ENCODE results near the gene KCNJ2. TPM values are rescaled to one million over a fixed set of nuclear protein-coding genes. Genes with fewer than 3 reads are reported as not detected.

The KCNJ2 gene
- total and polyA plus RNA-seq, 4 donors = 6.4 to 12.7 (median 8.2) TPM

DNA sequence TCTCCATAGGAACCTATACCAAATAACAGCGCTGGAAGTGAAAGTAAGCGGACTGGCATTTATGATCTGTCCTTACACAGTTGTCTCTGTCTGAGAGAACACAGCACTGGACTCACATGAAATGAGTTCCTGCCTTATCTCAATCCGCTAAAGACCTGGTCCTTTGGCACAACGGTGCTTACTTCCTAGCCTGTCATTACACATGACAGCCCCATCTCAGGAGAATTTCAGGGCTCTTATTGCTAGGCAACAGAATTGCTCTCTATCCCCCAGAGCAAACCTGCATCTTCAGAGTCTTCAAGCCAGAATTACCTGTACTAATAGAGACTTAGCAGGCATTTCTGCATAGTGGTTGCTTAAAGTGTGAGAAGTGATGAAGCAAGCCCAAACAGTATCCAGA is 4.3 kb downstream of the KCNJ2 start:
- no peak overlapping the region for H3K9ac ChIP-seq (ENCODE audit: insufficient read depth in 1 of 2, low read length in 2 of 2)
- 77 to 84% methylated on average over 4 of the region's 4 CpGs for WGBS, 2 donors
- H3K9me3 ChIP-seq (ENCODE audit: control insufficient read depth in 4 of 4, insufficient read depth in 3 of 4, low read length in 3 of 4) = peaks cover 0 to 4% (median 0%) of the 10 kb centered on the region in 4 donors
- H3K4me1 ChIP-seq (ENCODE audit: control insufficient read depth in 5 of 5, insufficient read depth in 5 of 5, low read length in 5 of 5) = peaks cover 0 to 13% (median 4%) of the 10 kb centered on the region in 5 donors
- peak overlapping the region in 1 of 2 donors; percentile 86 for H3K27ac ChIP-seq (ENCODE audit: low read depth in 1 of 2, low read length in 1 of 2)
- ATAC-seq (ENCODE audit: insufficient read depth, low FRiP score) (no peak), DNase-seq (no peak)
- TF ChIP-seq, protein P1, sequence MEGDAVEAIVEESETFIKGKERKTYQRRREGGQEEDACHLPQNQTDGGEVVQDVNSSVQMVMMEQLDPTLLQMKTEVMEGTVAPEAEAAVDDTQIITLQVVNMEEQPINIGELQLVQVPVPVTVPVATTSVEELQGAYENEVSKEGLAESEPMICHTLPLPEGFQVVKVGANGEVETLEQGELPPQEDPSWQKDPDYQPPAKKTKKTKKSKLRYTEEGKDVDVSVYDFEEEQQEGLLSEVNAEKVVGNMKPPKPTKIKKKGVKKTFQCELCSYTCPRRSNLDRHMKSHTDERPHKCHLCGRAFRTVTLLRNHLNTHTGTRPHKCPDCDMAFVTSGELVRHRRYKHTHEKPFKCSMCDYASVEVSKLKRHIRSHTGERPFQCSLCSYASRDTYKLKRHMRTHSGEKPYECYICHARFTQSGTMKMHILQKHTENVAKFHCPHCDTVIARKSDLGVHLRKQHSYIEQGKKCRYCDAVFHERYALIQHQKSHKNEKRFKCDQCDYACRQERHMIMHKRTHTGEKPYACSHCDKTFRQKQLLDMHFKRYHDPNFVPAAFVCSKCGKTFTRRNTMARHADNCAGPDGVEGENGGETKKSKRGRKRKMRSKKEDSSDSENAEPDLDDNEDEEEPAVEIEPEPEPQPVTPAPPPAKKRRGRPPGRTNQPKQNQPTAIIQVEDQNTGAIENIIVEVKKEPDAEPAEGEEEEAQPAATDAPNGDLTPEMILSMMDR (IDR thresholded peaks at IDR 0.05; ENCODE audit: control extremely low read depth, extremely low read depth) = no peak
- no peak overlapping the region for H3K4me3 ChIP-seq
- peaks cover 3 to 9% (median 6%) of the 10 kb centered on the region in 4 donors for H3K36me3 ChIP-seq (ENCODE audit: control insufficient read depth in 4 of 4, insufficient read depth in 4 of 4, low read length in 4 of 4)
- peaks cover 0 to 24% (median 2%) of the 10 kb centered on the region in 3 donors for H3K27me3 ChIP-seq (ENCODE audit: control insufficient read depth in 3 of 3, insufficient read depth in 3 of 3, low read length in 2 of 3)

DNA sequence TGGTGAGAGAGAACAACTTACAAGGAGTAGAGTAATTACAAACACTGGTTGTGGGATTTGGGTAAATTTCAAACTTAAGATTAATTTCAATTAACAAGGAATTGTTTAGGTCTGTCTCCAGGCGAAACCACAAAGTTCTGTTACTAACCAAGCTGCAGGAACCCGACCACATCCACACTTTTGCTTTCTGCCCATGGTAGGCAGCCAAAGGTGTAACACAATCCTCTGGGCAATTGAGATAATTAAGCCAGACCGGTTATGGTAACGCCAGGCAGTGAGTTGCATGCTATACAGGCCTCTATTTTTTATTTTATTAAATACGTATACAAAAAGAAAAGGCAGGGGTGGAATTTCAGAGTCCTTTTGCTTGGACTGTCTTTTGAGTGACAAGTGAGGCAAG is 12.0 kb downstream of the KCNJ2 start:
- peaks cover 0 to 2% (median under 1%) of the 10 kb centered on the region in 4 donors for H3K36me3 ChIP-seq (ENCODE audit: control insufficient read depth in 4 of 4, insufficient read depth in 4 of 4, low read length in 4 of 4)
- no peak for ATAC-seq (ENCODE audit: insufficient read depth, low FRiP score)
- peak overlapping the region in 1 of 2 donors; percentile 72 for H3K27ac ChIP-seq (ENCODE audit: low read depth in 1 of 2, low read length in 1 of 2)
- no peak overlapping the region for H3K4me3 ChIP-seq
- 76 to 88% methylated on average over 5 of the region's 5 CpGs for whole genome bisulfite sequencing, 2 donors
- peaks cover 0 to 2% (median 0%) of the 10 kb centered on the region in 4 donors for H3K9me3 ChIP-seq (ENCODE audit: control insufficient read depth in 4 of 4, insufficient read depth in 3 of 4, low read length in 3 of 4)
- TF ChIP-seq, protein P1 (IDR thresholded peaks at IDR 0.05; ENCODE audit: control extremely low read depth, extremely low read depth) = no peak
- no peak for DNase-seq
- no peak overlapping the region for H3K9ac ChIP-seq (ENCODE audit: insufficient read depth in 1 of 2, low read length in 2 of 2)
- peaks cover 0 to 17% (median 0%) of the 10 kb centered on the region in 5 donors for H3K4me1 ChIP-seq (ENCODE audit: control insufficient read depth in 5 of 5, insufficient read depth in 5 of 5, low read length in 5 of 5)
- no peaks in the 10 kb centered on the region for H3K27me3 ChIP-seq (ENCODE audit: control insufficient read depth in 3 of 3, insufficient read depth in 3 of 3, low read length in 2 of 3)

DNA sequence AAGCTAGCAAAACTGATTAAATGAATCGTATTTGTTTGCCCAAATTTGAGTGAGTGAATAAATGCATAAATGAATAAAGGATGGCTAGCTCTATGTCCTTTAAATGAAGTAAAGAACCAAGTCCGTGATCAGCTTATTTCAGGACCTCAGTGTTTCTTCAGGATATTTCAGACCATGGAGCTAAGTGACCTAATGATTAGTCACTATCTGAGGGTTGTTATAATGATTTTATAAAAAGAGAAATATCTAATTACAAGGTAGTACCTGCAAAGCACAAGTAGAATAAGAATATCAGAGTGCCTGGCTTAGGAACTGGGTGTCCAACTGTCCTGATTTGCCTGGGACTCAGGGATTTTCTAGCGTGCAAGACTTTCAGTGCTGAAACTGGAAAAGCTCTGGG is 12.5 kb downstream of the KCNJ2 start:
- H3K4me1 ChIP-seq (ENCODE audit: control insufficient read depth in 5 of 5, insufficient read depth in 5 of 5, low read length in 5 of 5) = peaks cover 0 to 17% (median 0%) of the 10 kb centered on the region in 5 donors
- DNase-seq (no peak), ATAC-seq (ENCODE audit: insufficient read depth, low FRiP score) (no peak)
- H3K27ac ChIP-seq (ENCODE audit: low read depth in 1 of 2, low read length in 1 of 2) = peak overlapping the region in 1 of 2 donors; percentile 81
- WGBS, 2 donors = 92 to 97% methylated on average over 3 of the region's 3 CpGs
- H3K27me3 ChIP-seq (ENCODE audit: control insufficient read depth in 3 of 3, insufficient read depth in 3 of 3, low read length in 2 of 3) = no peaks in the 10 kb centered on the region
- TF ChIP-seq, protein P1 (IDR thresholded peaks at IDR 0.05; ENCODE audit: control extremely low read depth, extremely low read depth) = no peak
- H3K4me3 ChIP-seq = no peak overlapping the region
- peaks cover 0 to 2% (median 0%) of the 10 kb centered on the region in 4 donors for H3K9me3 ChIP-seq (ENCODE audit: control insufficient read depth in 4 of 4, insufficient read depth in 3 of 4, low read length in 3 of 4)
- H3K9ac ChIP-seq (ENCODE audit: insufficient read depth in 1 of 2, low read length in 2 of 2) = no peak overlapping the region
- peaks cover 0 to 2% (median 0%) of the 10 kb centered on the region in 4 donors for H3K36me3 ChIP-seq (ENCODE audit: control insufficient read depth in 4 of 4, insufficient read depth in 4 of 4, low read length in 4 of 4)

DNA sequence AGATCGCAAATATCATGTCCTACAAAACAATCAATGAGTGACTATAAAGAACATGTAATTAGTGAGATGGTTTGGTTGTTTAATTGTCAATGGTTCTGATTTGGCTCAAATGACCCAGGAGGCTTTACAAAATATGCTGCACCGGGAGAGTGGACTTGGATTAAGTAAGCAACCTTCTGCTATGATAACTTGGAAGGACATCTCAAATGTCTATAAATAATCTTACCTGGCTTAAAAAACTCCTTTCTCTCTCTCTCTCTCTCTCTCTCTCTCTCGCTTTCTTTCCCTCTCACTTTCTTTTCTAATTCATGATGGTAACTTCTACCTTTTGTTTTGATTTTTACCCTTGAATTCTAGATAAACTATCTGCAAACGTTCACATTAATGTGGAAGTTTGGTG is 14.2 kb downstream of the KCNJ2 start:
- WGBS, 2 donors = 91 to 92% methylated on average over 4 of the region's 4 CpGs
- Histone ChIP-seq H3K9ac (ENCODE audit: insufficient read depth in 1 of 2, low read length in 2 of 2) (no peak overlapping the region), H3K4me1 (ENCODE audit: control insufficient read depth in 5 of 5, insufficient read depth in 5 of 5, low read length in 5 of 5) (peaks cover 0 to 13% (median 0%) of the 10 kb centered on the region in 5 donors), H3K9me3 (ENCODE audit: control insufficient read depth in 4 of 4, insufficient read depth in 3 of 4, low read length in 3 of 4) (no peaks in the 10 kb centered on the region), H3K27me3 (ENCODE audit: control insufficient read depth in 3 of 3, insufficient read depth in 3 of 3, low read length in 2 of 3) (no peaks in the 10 kb centered on the region), H3K36me3 (ENCODE audit: control insufficient read depth in 4 of 4, insufficient read depth in 4 of 4, low read length in 4 of 4) (no peaks in the 10 kb centered on the region), H3K27ac (ENCODE audit: low read depth in 1 of 2, low read length in 1 of 2) (peak overlapping the region in 1 of 2 donors; percentile 2), H3K4me3 (no peak overlapping the region)
- TF ChIP-seq, protein P1 (IDR thresholded peaks at IDR 0.05; ENCODE audit: control extremely low read depth, extremely low read depth) = no peak
- no peak for ATAC-seq (ENCODE audit: insufficient read depth, low FRiP score)
- DNase-seq = no peak
